ENCODE results near the gene ST3GAL3. TPM values are rescaled to one million over a fixed set of nuclear protein-coding genes. Genes with fewer than 3 reads are reported as not detected.
A peak's percentile ranks its signal among the peaks of the same experiment; 100 is the strongest.

Gene ST3GAL3
- polyA plus RNA-seq, 1 of the 3 experiments (the other 2 are of a cell fraction) = 20.6 TPM

DNA sequence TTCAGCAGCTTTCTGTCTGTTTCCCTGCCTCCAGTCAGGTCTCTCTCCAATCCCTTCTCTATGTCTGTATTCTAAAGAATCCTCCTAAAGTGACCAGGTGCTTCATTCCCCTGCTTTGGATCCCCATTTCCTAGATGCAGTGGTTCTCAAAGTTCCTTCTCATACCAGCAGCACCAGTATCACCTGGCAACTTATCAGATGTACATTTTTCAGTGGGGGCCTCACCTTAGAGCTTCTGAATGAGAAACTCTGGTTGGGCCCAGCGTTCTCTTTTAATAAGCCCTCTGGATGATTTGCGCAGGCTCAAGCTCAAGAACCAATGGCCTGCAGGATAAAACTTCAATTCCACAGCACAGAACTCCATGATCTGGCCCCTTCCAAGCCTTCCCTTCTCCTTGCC is 200.9 kb downstream of the ST3GAL3 start:
- Histone ChIP-seq H3K4me2 (no peak overlapping the region), H4K20me1 (ENCODE audit: insufficient read depth) (no peaks in the 10 kb centered on the region), H3K27ac (ENCODE audit: low read depth in 2 of 2, low read length in 1 of 2) (no peak overlapping the region), H3K79me2 (ENCODE audit: insufficient read depth) (no peaks in the 10 kb centered on the region), H3F3A (replicated peaks; ENCODE audit: insufficient read depth) (no peaks in the 10 kb centered on the region), H3K27me3 (ENCODE audit: insufficient read depth) (no peaks in the 10 kb centered on the region), H3K9me3 (no peaks in the 10 kb centered on the region), H2AFZ (ENCODE audit: low read depth) (no peak overlapping the region), H3K4me1 (ENCODE audit: control insufficient read depth in 1 of 2, insufficient read depth in 2 of 2, low read depth in 1 of 2, low read length in 1 of 2) (peaks cover 8 to 26% of the 10 kb centered on the region in 2 experiments; a peak in 3 of 4 replicates), H3K9ac (no peak overlapping the region), H3K9me2 (no peaks in the 10 kb centered on the region), H3K36me3 (replicated peaks in 1 of 2; ENCODE audit: control insufficient read depth in 1 of 2, insufficient read depth in 2 of 2, low read length in 1 of 2) (peaks cover 0 to 4% of the 10 kb centered on the region in 2 experiments), H3K4me3 (ENCODE audit: low read depth in 2 of 2, low read length in 1 of 2) (no peak overlapping the region)
- ChIA-PET CTCF (interaction anchor here (1.0 to 16.3 kb wide), 4 partner anchors 22 to 145 kb away, joined by 4 to 175 read pairs (median 9); partner anchors contain the start of gene ARTN), POLR2A (no interaction called here)
- DNase-seq = no peak
- 100% methylated on average over 2 of the region's 2 CpGs for WGBS (ENCODE audit: low lambda C conversion rate)
- TF ChIP-seq GATA2 (CRISPR knock-in tag; IDR thresholded peaks at IDR 0.05) = no peak
- no peak for TF ChIP-seq EZH2phosphoT487 (IDR thresholded peaks at IDR 0.05; ENCODE audit: borderline replicate concordance, low read depth)
- no peak for TF ChIP-seq JUND (IDR thresholded peaks at IDR 0.05)
- no peak for TF ChIP-seq NRF1 (IDR thresholded peaks at IDR 0.05; ENCODE audit: low read depth, low read length)
- no peak for TF ChIP-seq TAF1 (IDR thresholded peaks at IDR 0.05; ENCODE audit: borderline replicate concordance, low read depth, low read length)
- no peak for TF ChIP-seq SMC3 (IDR thresholded peaks at IDR 0.05; ENCODE audit: low read depth, low read length)
- TF ChIP-seq MEF2A (IDR thresholded peaks at IDR 0.05; ENCODE audit: borderline replicate concordance, low read depth) = no peak
- no peak for TF ChIP-seq YY1 (IDR thresholded peaks at IDR 0.05; ENCODE audit: low read depth)
- no peak for TF ChIP-seq RAD21 (IDR thresholded peaks at IDR 0.05; ENCODE audit: low read length)

DNA sequence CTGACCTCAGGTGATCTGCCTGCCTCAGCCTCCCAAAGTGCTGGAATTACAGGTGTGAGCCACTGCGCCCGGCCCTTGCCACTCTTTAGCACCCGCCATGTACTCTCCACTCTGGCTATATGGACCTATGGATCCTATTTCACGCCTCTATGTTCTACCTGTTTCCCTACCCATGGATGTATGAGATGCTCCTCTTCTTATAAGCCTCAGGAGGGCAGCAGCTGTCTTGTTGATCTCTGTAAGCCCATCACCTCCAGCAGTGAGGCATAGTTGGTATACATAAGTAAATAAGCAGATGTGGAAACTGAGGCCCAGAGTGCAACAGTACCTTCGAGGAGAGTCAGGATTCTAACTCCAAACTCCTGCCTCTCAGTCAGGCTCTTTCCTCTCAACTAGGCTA is 201.5 kb downstream of the ST3GAL3 start:
- Histone ChIP-seq H3K4me3 (ENCODE audit: low read depth in 2 of 2, low read length in 1 of 2) (no peak overlapping the region), H3K27ac (ENCODE audit: low read depth in 2 of 2, low read length in 1 of 2) (peak overlapping the region in 1 of 2 experiments; percentile 60; a peak in 1 of 4 replicates), H4K20me1 (ENCODE audit: insufficient read depth) (no peaks in the 10 kb centered on the region), H3K9me2 (no peaks in the 10 kb centered on the region), H3F3A (replicated peaks; ENCODE audit: insufficient read depth) (no peaks in the 10 kb centered on the region), H3K4me2 (no peak overlapping the region), H3K27me3 (ENCODE audit: insufficient read depth) (no peaks in the 10 kb centered on the region), H3K4me1 (ENCODE audit: control insufficient read depth in 1 of 2, insufficient read depth in 2 of 2, low read depth in 1 of 2, low read length in 1 of 2) (peaks cover 14 to 33% of the 10 kb centered on the region in 2 experiments; a peak in 3 of 4 replicates), H3K9ac (no peak overlapping the region), H3K79me2 (ENCODE audit: insufficient read depth) (no peaks in the 10 kb centered on the region), H2AFZ (ENCODE audit: low read depth) (no peak overlapping the region), H3K9me3 (no peaks in the 10 kb centered on the region), H3K36me3 (replicated peaks in 1 of 2; ENCODE audit: control insufficient read depth in 1 of 2, insufficient read depth in 2 of 2, low read length in 1 of 2) (peaks cover 0 to 4% of the 10 kb centered on the region in 2 experiments)
- POLR2A ChIA-PET = no interaction called here
- TF ChIP-seq RFX5 (IDR thresholded peaks at IDR 0.05; ENCODE audit: low read length) (no peak), RAD21 (IDR thresholded peaks at IDR 0.05; ENCODE audit: low read length) (peak; percentile 52), YY1 (IDR thresholded peaks at IDR 0.05; ENCODE audit: low read depth) (no peak), TEAD4 (IDR thresholded peaks at IDR 0.05; ENCODE audit: borderline replicate concordance, insufficient read depth) (no peak), EZH2phosphoT487 (IDR thresholded peaks at IDR 0.05; ENCODE audit: borderline replicate concordance, low read depth) (no peak), CHD2 (IDR thresholded peaks at IDR 0.05; ENCODE audit: low read length, partially characterized antibody) (no peak), SMC3 (IDR thresholded peaks at IDR 0.05; ENCODE audit: low read depth, low read length) (peak; percentile 8; the same call in 1 of the 2 replicates), JUND (IDR thresholded peaks at IDR 0.05) (no peak), FOSL2 (IDR thresholded peaks at IDR 0.05; ENCODE audit: borderline replicate concordance, low read depth) (no peak)
- TF ChIP-seq, protein P1, sequence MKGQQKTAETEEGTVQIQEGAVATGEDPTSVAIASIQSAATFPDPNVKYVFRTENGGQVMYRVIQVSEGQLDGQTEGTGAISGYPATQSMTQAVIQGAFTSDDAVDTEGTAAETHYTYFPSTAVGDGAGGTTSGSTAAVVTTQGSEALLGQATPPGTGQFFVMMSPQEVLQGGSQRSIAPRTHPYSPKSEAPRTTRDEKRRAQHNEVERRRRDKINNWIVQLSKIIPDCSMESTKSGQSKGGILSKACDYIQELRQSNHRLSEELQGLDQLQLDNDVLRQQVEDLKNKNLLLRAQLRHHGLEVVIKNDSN (IDR thresholded peaks at IDR 0.05; ENCODE audit: borderline replicate concordance, low read depth) = no peak
- TF ChIP-seq, protein P2, sequence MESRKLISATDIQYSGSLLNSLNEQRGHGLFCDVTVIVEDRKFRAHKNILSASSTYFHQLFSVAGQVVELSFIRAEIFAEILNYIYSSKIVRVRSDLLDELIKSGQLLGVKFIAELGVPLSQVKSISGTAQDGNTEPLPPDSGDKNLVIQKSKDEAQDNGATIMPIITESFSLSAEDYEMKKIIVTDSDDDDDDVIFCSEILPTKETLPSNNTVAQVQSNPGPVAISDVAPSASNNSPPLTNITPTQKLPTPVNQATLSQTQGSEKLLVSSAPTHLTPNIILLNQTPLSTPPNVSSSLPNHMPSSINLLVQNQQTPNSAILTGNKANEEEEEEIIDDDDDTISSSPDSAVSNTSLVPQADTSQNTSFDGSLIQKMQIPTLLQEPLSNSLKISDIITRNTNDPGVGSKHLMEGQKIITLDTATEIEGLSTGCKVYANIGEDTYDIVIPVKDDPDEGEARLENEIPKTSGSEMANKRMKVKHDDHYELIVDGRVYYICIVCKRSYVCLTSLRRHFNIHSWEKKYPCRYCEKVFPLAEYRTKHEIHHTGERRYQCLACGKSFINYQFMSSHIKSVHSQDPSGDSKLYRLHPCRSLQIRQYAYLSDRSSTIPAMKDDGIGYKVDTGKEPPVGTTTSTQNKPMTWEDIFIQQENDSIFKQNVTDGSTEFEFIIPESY (IDR thresholded peaks at IDR 0.05; ENCODE audit: borderline replicate concordance, low read depth) = no peak
- CTCF ChIA-PET = interaction anchor here (1.0 to 16.3 kb wide), 4 partner anchors 8 to 128 kb away, joined by 4 to 175 read pairs (median 4); partner anchors contain the start of gene ARTN
- 88% methylated on average over 5 of the region's 5 CpGs for WGBS (ENCODE audit: low lambda C conversion rate)
- no peak for DNase-seq

All from SK-N-SH (cell line).